ENCODE results near the gene NAT9.

NAT9 gene

DNA sequence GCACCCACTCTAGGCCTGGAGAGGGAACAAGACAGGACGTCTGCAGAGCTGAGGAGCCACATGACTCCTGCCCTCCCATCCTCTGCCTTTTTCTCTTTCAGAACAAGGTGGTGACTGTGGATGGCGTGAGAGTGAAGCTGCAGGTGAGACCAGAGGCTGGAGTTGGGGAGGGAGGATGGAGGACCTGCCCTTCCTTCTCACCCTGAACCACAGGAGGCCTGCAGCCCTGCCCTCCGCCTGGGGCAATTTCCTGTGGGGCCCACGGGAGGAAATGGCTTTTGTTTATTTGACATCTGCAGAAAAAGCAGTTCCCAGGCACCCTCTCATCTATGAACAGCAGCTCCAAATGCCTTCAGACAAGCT, 34.0 kb downstream of the NAT9 start:
- DNase-seq = peak; percentile 72

DNA sequence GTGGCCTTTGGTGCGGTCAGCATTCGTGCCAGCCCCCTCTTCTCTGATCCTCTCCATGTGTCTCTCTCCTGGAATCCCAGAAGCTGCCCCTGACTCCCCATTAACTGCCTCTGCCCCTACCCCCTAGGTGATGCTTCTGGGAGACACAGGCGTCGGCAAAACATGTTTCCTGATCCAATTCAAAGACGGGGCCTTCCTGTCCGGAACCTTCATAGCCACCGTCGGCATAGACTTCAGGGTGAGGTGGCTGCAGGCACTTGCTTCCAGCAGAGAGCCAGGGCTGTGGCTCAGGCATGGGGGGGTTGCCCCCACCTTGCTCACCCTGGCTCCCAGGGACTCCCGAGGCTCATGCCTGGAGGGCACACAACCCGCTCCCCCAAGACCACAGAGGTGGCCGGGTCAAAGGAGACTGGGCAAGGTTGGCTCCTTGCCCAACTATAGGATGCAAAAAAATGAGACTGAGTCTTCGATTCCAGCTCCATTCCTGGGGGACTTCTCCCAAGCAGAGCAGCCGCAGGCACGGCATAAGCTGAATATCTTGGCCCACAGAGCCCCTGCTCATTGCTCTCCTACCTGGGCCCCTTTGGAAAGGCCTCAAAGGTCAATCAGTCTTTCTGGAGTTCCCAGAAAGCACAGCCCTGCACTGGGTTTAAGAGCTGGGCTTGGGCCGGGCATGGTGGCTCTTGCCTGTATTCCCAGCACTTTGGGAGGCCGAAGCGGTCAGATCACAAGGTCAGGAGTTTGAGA, 35.3 kb downstream of the NAT9 start:
- no peak for DNase-seq

DNA sequence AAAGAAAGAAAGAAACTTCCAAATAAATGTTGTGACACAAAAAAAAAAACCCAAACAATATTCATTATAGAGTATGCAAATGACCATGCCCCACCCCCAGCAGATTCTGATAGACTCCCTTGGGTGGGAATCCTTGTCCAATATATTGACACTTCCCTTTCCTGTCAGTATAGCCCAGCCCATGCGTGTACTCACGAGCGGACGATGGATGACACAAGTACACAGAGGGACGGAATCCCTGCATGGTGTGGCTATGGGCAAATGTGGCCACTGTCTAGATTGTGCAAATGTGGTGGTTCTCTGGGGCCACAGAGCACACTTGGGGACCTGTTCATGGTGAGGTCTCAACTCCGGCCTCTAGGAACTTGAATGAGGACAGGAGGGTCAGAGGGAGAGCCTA, 36.0 kb downstream of the NAT9 start:
- no peak for DNase-seq

- no peak for DNase-seq
These were observed 36.8 kb downstream of the NAT9 start for GRCh38 chr17:74739227-74739831.

DNA sequence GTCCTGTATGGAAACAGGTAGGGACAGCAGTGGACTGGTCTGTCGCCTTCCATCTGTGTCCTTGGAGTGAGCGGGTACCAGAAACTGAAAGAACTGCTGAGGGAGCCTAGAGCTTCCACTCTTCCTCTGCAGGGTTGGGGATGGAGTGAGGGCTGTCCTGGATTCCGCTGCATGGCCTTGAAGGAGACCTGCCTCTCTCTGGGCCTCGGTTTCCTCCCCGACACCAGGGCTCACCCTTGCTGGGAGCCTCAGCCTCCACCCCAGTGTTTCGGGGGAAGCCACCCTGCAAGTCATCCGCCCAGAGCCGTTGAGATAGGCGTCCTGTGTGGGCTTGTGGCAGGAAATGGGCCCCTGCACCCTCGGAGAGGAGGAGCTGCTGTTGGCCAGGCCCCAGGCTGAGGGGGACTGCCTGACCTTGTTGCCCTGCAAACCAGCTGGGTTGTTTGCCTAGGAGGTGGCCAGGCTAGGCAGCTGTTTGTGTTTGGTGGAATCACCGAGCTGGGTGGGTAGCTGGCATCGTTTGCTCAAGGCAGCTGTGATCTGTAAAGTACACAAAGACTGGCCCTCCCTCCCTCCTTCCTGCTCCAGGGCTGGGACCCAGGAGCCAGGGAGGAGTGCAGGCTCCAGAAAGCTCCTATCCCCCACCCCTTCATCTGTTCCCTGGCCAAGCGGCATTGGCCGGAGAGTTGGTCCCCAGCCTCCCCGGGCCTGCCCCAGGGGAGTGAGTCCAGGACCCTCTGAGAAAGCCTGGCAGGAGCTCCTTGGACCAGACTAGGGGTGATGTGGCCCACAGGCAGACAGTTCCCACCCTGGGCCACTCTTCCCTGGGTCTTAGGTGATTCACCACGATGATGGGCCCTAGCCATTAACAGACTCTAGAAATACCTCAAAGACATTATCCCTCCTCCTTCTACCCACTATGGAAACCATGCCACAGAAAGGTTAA, 37.8 kb downstream of the NAT9 start:
- DNase-seq = peak; percentile 91

- DNase-seq = no peak
These were observed 38.7 kb downstream of the NAT9 start for GRCh38 chr17:74737299-74738050.

DNA sequence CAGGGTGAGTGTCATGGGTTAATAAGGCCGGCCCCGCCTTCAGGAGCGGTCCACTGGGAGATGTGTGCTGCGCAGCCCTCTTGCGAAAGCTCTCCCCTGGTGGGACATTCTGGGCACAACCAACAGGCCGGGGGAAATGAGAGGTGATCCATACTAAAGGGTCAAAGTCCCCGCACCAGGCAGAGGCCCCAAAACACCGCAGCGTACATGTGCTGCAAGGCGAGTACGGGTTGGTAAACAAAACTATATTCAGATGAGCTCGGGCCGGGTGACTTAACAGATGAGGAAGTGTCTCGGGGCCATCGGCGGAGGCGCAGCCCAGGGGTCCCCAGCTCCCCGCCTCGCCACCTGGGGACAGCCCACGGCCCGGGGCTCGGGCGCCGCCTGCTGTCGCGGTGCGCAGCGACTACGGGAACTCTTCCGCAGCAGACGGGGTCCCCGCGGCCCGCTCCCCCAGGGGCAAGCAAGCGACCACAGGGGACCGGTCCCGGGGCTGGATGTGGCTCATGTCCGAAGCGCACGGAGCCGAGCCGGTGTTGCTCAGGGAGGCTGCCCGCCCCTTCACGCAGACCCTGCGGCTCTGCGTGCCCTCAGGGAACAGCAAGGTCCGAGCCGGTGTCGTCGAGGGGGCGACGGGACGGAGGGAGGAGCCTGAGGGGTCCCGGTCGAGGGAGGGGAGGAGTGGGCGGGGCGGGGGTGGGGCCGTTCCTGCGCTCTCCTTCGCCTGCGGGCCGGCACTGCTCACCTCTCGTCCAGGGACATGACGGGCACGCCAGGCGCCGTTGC, 39.4 kb downstream of the NAT9 start, which contains the start of gene RAB37:
Gene RAB37 (plus strand): TSS at position 744 of the 786 bp plus-strand sequence. CDS start 17 bp downstream, at position 761.
- peak; percentile 44 for DNase-seq

DNA sequence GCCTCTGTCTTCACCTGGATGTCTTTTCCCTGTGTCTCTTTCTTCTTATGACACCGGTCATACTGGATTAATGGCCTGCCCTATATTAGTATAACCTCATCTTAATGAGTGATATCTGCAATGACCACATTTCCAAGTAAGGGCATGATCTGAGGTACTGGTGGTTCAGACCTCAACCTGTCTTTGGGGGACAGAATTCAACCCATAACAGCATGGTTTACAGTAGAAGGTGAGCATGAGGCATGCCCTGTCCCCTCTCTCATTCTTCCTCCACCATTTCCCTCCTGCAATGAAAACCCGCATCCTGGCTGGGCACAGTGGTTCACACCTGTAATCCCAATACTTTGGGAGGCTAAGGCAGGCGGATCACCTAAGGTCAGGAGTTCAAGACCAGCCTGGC, 41.9 kb downstream of the NAT9 start:
- no peak for DNase-seq

DNA sequence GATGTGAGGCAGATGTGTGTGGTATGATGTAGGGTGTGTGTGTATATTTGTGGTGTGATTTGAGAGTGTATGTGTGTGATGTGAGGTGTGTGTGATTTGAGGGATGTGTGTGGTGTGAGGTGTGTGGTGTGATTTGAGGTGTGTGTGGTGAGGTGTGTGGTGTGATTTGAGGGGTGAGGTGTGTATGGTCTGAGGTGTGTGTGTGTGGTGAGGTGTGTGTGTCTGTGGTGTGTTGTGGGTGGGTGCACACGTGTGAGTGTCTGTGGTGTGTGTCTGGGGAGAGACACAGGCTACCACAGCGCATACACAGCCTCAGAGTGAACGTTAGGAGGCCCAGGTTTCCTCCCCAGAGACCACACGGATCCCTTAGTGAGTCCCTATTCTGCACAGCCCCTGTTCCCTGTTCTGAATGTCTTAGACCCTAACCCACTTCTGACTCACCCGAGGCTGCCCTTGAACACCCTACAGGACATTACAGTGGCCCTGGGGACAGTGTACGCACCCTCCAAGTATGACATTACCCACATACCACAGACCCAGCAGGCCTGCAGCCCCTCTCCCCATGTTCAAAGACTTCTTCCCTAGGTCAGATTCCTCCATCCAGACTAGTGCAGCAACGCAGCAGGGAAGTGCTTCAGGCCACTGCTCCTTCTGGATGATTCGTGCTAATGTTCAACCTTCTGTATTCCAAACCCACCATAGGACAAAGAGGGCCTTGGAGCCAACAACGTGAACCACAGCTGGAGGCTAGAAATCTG, 42.6 kb downstream of the NAT9 start:
- DNase-seq = no peak

GRCh38 chr17:74732042-74732867, 43.9 kb downstream of the NAT9 start:
- no peak for DNase-seq

DNA sequence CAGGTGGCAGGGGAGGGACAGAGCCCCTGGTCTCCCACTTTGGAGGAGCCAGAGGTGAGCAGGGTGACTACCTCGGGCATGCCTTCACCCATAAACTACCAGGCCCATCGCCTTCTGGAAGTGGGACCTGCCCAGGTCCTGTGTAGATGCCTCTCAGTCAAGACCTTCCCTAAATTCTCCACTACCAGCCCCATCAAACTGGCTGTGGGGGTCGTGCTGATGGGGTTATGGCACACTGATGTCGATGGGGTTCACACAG, 44.9 kb downstream of the NAT9 start:
- DNase-seq = no peak

DNA sequence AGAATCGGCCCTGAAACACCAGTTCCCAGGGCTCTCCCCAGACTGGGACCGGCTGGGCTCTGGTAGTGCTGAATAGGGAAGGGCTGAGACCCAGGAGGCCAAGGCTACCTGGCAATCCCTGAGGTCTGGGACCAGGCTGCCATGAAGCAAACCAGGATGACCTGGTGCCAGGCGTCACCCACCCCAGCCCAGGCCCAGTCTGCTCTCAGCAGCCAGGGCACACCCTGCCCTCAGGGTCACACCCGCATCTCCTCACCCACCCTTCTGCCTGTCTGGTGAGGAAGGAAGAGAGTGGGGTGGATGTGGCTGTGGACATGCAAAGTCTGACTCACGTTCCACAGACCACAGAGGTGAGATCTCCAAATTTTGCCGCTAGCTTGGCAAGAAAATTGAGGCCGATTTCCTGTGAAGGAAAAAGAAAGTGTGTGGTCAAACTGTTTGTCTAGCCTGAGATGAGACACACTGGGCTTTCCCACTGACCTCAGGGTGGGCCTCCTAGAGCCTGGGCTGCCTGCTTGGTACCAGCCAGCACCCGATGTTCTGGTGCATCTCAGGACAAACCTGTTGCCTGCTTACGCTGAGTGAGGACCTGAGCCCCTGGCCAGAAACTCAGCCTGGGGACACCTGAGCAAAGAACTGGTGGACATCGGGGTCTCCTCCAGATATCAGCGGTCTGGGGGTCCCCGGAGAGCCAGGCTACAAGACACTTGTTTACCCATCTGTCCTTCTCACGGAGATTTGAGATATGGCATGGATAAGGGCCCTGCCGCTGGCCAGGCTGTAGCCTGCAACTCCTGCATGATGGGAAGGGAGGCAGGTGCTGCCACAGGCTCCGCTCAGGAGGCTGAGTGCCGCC, 45.4 kb downstream of the NAT9 start:
- peak; percentile 83 for DNase-seq

DNA sequence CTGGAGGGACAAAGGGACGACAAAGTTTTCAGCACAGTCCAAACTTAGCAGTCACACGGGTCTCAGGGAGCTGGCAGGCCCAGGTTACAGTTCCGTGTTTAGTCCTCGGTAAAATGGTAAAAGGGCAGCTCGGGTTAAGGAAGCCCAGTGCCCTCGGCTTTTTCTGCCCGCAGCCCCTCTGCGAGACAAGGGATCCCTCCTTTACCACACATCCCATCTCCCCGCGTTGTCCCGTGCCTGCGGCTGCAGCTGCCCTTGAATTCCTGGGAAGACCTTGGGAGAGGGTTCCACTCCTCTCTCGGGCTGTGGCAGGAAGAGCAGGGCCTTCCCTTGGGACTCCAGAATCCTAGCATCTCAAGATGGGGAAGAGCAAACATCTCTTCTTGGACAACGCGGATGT, 46.3 kb downstream of the NAT9 start:
- no peak for DNase-seq

DNA sequence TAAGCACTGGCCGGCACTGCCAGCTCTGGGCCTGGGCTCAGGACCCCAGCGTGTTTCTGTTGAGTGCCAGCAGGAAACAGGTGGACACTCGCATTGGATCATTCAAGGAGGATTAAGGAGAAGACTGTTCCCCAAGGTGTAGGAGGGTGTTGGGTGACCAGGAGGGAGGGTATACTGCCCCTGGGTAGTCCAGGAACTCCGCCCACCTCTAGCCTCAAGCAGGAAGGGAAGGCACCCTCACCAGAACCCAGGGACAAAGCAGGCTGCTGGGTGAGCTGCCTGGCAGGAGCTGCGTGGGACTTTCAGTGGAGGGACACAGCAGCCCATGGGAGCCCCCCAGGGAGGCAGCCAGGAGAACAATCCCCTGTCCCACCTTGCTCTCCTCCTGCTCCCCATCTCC, 46.8 kb downstream of the NAT9 start:
- DNase-seq = no peak

- DNase-seq = no peak
These were observed 47.5 kb downstream of the NAT9 start for GRCh38 chr17:74728702-74729075.

DNA sequence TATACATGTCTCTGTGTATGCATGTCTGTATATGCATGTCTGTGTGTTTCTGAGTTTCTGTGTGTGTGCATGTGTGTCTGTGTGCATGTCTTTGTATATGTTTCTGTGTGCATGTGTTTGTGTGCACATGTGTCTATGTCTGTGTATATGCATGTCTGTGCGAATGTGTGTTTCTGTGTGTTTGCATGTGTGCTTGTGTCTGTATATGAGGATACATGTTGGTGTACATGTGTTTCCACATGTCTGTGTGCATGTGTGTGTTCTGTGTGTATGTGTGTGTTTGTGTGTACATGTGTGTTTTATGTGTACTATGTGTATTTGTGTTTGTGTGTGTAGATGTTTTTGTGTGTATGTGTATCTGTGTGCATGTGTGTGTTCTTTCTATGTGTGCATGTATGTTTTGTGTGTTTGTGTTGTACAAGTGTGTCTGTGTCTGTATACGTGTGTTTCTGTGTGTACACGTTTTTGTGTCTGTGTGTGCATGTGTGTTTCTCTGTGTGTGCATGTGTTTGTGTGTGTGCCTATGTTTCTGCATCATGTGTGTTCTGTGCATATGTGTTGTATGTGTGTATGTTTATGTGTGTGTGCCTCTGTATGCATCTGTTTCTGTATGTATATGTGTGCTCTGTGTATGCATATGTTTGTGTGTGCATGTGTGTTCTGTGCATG, 48.0 kb downstream of the NAT9 start:
- no peak for DNase-seq

DNA sequence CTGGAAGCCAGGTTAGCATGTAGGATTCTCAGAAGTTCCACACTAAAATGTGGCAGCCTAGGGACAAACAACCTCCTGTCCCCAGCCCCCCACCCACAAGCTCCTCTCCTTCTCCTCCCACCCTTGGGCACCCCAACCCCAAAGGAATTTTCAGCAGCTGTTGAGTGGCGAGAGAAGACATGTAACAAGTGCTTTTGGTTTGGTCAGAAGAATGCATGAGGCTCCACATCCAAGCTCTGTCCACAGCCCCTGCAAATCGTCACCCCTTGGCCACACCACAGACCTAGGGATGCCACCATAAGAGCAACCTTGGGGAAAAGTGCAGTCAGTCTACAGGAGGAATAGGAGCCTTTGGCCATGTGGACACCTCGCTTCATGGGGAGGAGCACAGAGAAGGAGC, 51.0 kb downstream of the NAT9 start:
- no peak for DNase-seq

- DNase-seq = no peak
These were observed 52.3 kb downstream of the NAT9 start for GRCh38 chr17:74723891-74724290.

DNA sequence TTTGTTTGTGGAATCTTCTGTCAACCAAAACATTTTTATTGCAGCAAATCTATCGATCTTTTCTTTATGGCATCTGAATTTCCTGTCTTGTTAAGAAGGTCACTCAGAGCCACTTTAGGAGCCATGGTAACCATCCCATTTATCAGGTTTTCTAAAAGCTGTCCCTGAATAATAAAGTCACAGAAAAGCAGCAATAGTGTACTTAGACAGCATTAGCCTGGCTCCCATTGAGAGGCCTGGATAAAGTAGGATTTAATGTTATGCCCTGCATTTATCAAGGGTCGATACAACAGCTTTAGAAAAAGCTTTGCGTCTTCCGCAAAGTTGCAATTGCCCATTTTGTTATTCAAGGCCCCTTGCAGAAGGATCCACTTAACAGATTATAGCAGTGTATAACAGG, 53.4 kb downstream of the NAT9 start:
- no peak for DNase-seq

Data from CD4-positive, alpha-beta T cell treated with Interleukin-4 for 4 hours (primary cell).